DND-41 (cell line): ENCODE data around the gene KIAA0040.
"Not testable (repeated sequence)": the region's sequence is repeated elsewhere in the genome, so short reads cannot be mapped to it uniquely, and the experiment has no call there.

Experiments used
- ATAC-seq: fragments of 200-7000 bp; cut with Tn5 transposase; 3 replicates; pipeline ENCODE4 v1.9.1; 2021; ENCODE audit warnings: low read depth; ENCODE audit not compliant: insufficient read depth
- DNase-seq: peaks from one replicate; pipeline ENCODE4 v3.0.0-alpha.2; 2020
- H2AFZ ChIP-seq: 2 replicates; pipeline ENCODE4 v1.6.0; 2012; ENCODE audit warnings: low read depth, low read length
- H3K27ac ChIP-seq: 2 replicates; pipeline ENCODE4 v1.5.1; 2012; ENCODE audit warnings: low read length, inconsistent platforms
- H3K27me3 ChIP-seq: fragments of 200-600 bp; sonication (generic); 2 replicates; pipeline ENCODE4 v1.6.0; 2012; ENCODE audit warnings: low read length, mild to moderate bottlenecking, inconsistent platforms; ENCODE audit not compliant: insufficient read depth, poor library complexity
- H3K36me3 ChIP-seq: 2 replicates; pipeline ENCODE4 v1.5.1; 2012; ENCODE audit warnings: low read length, inconsistent platforms; ENCODE audit not compliant: insufficient read depth
- H3K4me1 ChIP-seq: 2 replicates; pipeline ENCODE4 v1.5.1; 2012; ENCODE audit warnings: mild to moderate bottlenecking, low read length; ENCODE audit not compliant: insufficient read depth
- H3K4me2 ChIP-seq: 2 replicates; pipeline ENCODE4 v1.6.0; 2012; ENCODE audit warnings: mild to moderate bottlenecking, moderate library complexity, low read length, inconsistent platforms; ENCODE audit not compliant: insufficient read depth
- H3K4me3 ChIP-seq, 2 experiments: fragments of 200-600 bp in 1 of 2; shearing (Covaris generic) in 1 of 2; 2 replicates each; pipeline ENCODE4 v1.5.1; 2012 to 2016; ENCODE audit warnings: inconsistent platforms in 2 of 2, low read length in 2 of 2, mild to moderate bottlenecking in 2 of 2, low read depth in 1 of 2, moderate library complexity in 1 of 2
- H3K79me2 ChIP-seq: 2 replicates; pipeline ENCODE4 v1.6.0; 2012; ENCODE audit warnings: low read length, inconsistent platforms; ENCODE audit not compliant: insufficient read depth
- H3K9ac ChIP-seq: 2 replicates; pipeline ENCODE4 v1.6.0; 2012; ENCODE audit warnings: low read depth, mild to moderate bottlenecking, inconsistent platforms, low read length, moderate library complexity
- H3K9me3 ChIP-seq: 2 replicates; pipeline ENCODE4 v1.5.1; 2012; ENCODE audit warnings: low read length, moderate library complexity, mild to moderate bottlenecking, inconsistent platforms; ENCODE audit not compliant: insufficient read depth, severe bottlenecking
- H4K20me1 ChIP-seq: 2 replicates; pipeline ENCODE4 v1.6.0; 2012; ENCODE audit warnings: low read length; ENCODE audit not compliant: insufficient read depth
- CTCF ChIP-seq: IDR thresholded peaks from 2 replicates; pipeline ENCODE4 v1.5.1; 2012; ENCODE audit warnings: borderline replicate concordance, low read length, moderate library complexity, mild to moderate bottlenecking; ENCODE audit not compliant: poor library complexity, severe bottlenecking; ENCODE audit errors: extremely low read depth
- EZH2 ChIP-seq: IDR thresholded peaks from 3 replicates; pipeline ENCODE4 v1.6.1; 2012; ENCODE audit warnings: borderline replicate concordance, low read depth, mild to moderate bottlenecking, moderate library complexity, low read length, inconsistent platforms; ENCODE audit not compliant: severe bottlenecking

Gene KIAA0040

GRCh38 chr1:175116903-175117302 lies 75.7 kb downstream of the KIAA0040 start:
- no peak for ATAC-seq
- Histone ChIP-seq H3K4me3 (no peak overlapping the region), H3K27ac (no peak overlapping the region), H3K4me1 (no peaks in the 10 kb centered on the region), H3K79me2 (no peaks in the 10 kb centered on the region), H3K27me3 (no peaks in the 10 kb centered on the region), H4K20me1 (no peaks in the 10 kb centered on the region), H3K9me3 (no peaks in the 10 kb centered on the region), H3K9ac (no peak overlapping the region), H2AFZ (no peak overlapping the region), H3K4me2 (no peak overlapping the region), H3K36me3 (no peaks in the 10 kb centered on the region)
- TF ChIP-seq CTCF = no peak
- no peak for TF ChIP-seq EZH2
- DNase-seq = no peak

GRCh38 chr1:175116210-175116798 lies 76.3 kb downstream of the KIAA0040 start:
- Histone ChIP-seq H3K27ac (no peak overlapping the region), H4K20me1 (no peaks in the 10 kb centered on the region), H3K4me3 (no peak overlapping the region), H3K36me3 (no peaks in the 10 kb centered on the region), H3K27me3 (no peaks in the 10 kb centered on the region), H2AFZ (no peak overlapping the region), H3K9me3 (no peaks in the 10 kb centered on the region), H3K4me1 (no peaks in the 10 kb centered on the region), H3K79me2 (no peaks in the 10 kb centered on the region), H3K4me2 (no peak overlapping the region), H3K9ac (no peak overlapping the region)
- no peak for ATAC-seq
- DNase-seq = no peak
- TF ChIP-seq CTCF (no peak), EZH2 (no peak)

GRCh38 chr1:175114996-175115395 lies 77.6 kb downstream of the KIAA0040 start:
- Histone ChIP-seq H3K4me3 (no peak overlapping the region), H4K20me1 (no peaks in the 10 kb centered on the region), H3K27me3 (no peaks in the 10 kb centered on the region), H3K4me1 (no peaks in the 10 kb centered on the region), H3K4me2 (no peak overlapping the region), H3K9me3 (no peaks in the 10 kb centered on the region), H3K79me2 (no peaks in the 10 kb centered on the region), H2AFZ (no peak overlapping the region), H3K27ac (no peak overlapping the region), H3K36me3 (no peaks in the 10 kb centered on the region), H3K9ac (no peak overlapping the region)
- no peak for DNase-seq
- ATAC-seq = no peak
- TF ChIP-seq CTCF (no peak), EZH2 (no peak)

GRCh38 chr1:175108331-175108820 lies 84.2 kb downstream of the KIAA0040 start:
- not testable (repeated sequence) for ATAC-seq, H3K9ac ChIP-seq, H2AFZ ChIP-seq, H3K4me1 ChIP-seq, H3K9me3 ChIP-seq, H3K4me3 ChIP-seq, H3K4me2 ChIP-seq, H3K36me3 ChIP-seq, H3K27ac ChIP-seq, H3K79me2 ChIP-seq, H3K27me3 ChIP-seq, H4K20me1 ChIP-seq, DNase-seq
